HG02870 (cell line): ENCODE measurements around the gene PTBP3.
A peak's percentile ranks its signal among the peaks of the same experiment; 100 is the strongest.
"Not testable (repeated sequence)": the region's sequence is repeated elsewhere in the genome, so short reads cannot be mapped to it uniquely, and the experiment has no call there.

Experiments
- ATAC-seq: cut with Tn5 transposase; IDR thresholded peaks from one replicate; pipeline ENCODE4 v1.9.1; 2021; ENCODE audit warnings: mild to moderate bottlenecking, moderate library complexity; ENCODE audit not compliant: unreplicated experiment

Gene PTBP3

DNA sequence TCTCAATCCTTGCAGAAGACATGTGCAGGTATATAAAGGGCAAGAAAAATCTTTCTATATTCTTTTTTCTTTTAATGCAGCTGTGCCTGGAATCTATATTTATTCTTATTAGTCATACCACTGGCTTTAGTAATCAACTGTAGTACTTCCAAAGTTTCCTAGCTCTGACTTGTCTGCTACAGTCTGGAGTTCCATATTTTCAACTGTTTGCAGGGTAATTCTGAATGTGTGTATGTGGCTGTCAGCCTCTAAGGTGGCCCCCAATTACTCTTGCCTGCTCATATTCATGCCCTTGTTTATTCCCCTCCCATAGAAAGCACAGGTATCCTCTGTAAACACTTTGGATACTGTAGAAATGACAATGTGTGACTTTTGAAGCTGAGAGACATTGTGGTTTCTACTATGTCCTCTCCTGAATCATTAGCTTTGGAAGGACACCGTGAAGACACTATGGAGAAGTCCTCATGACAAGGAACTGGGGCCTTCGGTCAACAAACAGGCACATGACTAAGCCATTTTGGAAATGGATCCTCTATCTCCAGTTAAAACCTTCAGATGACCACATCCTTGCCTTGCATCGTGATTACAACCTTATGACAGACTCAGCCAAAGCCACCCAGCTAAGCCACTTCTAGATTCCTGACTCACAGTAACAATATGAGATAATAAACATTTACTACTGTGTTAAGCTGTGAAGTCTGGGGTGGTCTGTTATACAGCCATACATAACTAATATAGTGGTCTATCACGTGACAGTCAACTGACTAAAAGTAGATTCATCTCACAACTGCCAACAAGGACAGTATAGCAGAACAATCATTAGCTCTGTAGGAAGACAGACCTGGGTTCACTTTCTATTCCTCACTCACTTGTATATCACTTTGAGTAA lies 108.8 kb downstream of the PTBP3 start:
- peak; percentile 66 for ATAC-seq

GRCh38 chr9:112218908-112219307 lies 114.5 kb downstream of the PTBP3 start:
- peak; percentile 90 for ATAC-seq

DNA sequence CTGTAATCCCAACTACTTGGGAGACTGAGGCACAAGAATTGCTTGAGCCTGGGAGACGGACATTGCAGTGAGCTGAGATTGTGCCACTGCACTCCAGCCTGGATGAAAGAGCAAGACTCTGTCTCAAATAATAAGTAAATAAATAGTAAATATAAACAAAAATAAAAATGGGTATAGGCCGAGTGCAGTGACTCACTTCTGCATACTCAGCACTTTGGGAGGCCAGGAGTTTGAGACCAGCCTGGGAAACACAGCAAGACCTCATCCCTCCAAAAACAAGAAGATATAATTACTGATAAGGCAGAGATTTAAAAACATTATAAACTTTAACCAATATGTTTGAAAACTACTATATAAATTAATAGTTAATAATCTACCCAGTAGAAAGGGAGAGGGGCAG lies 120.5 kb downstream of the PTBP3 start:
- no peak for ATAC-seq

DNA sequence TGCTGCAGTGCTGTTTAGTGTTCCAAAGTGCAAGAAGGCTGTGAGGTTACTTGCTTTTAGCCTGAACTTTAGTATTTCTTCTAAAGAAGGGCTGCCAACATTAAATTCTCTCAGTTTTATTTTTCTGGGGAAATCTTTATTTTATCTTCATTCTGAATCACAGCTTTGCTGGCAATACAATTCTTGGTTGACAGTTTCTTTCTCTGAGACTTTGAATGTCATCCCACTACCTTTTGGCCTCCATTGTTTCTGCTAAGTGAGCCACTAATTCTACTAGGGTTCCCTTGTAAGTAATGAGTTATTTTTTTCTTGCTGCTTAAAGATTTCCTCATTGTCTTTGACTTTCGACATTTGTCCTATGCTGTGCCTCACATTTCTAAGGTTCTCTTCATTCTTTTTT lies 126.0 kb downstream of the PTBP3 start:
- ATAC-seq: no peak

- no peak for ATAC-seq
Measured at GRCh38 chr9:112203536-112203935, 129.9 kb downstream of the PTBP3 start.

- ATAC-seq: no peak
Measured at GRCh38 chr9:112200711-112201110, 132.7 kb downstream of the PTBP3 start.

DNA sequence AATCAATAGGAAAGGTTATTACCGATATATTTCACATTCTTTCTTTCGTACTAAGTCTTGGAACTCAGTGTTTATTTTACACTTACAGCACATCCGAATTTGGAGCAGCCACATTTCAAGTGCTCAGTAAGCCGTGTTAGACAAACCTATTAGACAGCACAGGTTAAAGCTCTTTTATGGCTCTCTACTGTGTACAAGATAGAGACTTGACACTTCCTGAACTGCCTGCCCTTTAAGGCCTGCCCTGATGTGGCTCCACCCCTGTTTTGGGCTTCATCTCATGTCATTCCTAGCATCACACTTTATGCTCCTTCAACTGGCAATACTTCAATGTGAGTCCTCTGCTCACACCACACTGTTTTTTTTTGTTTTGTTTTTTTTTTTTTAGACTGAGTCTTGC lies 134.8 kb downstream of the PTBP3 start:
- ATAC-seq: no peak

GRCh38 chr9:112194969-112195431 lies 138.4 kb downstream of the PTBP3 start:
- no peak for ATAC-seq

DNA sequence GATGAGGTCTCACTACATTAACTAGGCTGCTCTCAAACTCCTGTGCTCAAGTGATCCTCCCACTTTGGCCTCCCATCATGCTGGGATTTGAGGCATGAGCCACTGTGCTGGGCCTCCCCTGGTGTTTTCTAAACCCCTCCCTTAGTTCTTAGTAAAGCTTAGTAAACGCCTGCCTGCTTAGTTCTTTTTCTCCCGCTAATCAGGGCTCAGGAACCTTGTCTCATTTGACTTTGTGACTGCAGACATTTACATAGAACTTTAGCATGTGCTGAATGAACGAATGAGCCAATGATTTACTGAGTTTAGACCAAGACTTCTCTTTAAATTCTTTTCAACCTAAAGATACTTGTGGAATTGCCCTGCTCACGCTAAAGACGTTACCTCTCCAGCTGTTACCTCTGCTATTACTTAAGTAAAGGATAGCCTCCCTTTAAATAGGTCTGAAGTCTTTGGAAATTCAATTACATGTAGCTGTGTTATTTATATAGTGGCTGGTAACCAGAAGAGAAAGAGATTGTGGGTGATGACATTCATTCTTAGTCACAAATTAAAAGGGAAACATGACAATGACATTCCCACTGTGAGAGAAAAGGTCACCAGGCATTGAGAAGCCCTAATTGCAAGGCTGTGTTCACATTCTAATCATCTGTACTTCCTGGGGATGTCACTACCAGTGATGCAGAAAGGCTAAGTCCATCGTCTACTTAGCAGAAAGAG lies 139.7 kb downstream of the PTBP3 start:
- no peak for ATAC-seq

DNA sequence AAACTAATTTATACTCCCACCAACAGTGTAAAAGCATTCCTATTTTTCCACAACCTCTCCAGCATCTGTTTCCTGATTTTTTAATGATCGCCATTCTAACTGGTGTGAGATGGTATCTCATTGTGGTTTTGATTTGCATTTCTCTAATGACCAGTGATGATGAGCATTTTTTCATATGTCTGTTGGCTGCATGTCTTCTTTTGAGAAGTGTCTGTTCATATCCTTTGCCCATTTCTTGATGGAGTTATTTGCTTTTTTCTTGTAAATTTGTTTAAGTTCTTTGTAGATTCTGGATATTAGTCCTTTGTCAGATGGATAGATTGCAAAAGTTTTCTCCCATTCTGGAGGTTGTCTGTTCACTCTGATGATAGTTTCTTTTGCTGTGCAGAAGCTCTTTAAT lies 143.1 kb downstream of the PTBP3 start:
- ATAC-seq: not testable (repeated sequence)

DNA sequence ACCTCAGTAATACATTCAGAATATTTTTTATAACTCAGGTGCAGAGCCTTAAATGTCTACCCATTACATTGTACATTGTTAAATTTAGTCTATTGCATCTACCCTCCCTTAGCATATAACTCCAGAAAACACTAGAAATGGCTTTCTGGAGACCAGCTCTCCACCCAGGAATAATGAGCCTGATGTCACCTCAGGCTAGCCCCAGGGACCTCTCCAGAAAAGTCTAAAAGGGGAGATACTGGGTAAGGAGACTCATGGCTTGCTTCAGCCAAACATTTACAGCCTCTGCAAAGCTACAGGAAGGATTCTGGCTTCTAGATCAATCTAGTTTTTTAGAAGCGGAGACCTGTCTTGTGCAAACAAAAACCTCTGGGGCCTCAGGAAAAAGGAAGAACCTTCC lies 144.5 kb downstream of the PTBP3 start:
- no peak for ATAC-seq

- no peak for ATAC-seq
Measured at GRCh38 chr9:112187404-112187803, 146.0 kb downstream of the PTBP3 start.

DNA sequence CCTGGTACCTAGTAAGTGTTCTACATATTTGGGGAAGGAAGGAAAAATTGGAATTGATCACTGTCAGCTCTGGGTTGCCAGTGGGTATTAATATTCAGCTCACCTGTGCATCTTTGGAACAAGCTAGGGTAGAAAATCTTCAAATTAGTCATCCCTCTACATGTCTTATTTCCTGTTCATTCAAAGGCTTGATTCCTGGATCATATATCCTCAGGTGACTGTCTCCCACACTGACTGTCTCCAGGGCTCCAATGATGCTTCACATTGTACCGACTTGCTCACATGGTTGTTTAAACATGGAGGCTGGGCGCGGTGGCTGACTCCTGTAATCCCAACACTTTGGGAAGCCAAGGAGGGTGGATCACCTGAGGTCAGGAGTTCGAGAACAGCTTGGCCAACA lies 146.7 kb downstream of the PTBP3 start:
- ATAC-seq: no peak

GRCh38 chr9:112184946-112185345 lies 148.5 kb downstream of the PTBP3 start:
- no peak for ATAC-seq

DNA sequence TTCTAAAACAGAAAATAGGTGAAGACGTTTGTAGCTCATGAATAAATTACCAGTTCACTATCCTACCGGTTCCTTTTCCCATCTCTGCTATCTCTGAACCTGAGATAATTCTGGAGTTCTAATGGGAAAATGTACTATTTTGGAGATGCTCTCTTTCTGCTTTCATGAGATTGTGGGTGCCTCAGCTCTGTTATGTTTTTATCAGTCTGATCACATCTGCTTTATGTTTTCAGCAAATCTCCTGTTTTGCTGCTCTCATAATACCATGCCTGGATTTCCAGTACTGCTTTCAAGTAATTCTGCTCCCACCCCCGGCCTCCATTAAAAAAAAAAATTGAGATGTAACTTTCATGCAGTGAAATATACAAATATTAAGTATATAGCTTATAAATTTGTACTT lies 149.2 kb downstream of the PTBP3 start:
- ATAC-seq: no peak

GRCh38 chr9:112180387-112180881 lies 153.0 kb downstream of the PTBP3 start:
- ATAC-seq: no peak

DNA sequence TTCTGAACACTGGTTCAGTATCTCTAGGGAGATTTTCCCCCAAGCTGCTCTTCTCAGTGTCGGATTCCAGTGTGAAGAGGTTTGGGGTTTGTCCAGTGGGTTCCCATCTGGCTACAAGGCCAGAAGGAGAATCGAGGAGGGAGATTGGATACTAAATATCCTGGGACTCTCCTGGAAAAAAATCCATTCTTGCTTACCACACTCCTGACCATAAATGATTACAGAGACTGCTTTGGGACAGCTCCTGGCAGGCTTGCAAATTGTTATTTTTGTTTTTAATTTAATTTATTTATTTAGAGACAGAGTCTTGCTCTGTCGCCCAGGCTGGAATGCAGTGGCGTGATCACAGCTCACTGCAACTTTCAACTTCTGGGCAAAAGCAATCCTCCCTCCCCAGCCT lies 153.6 kb downstream of the PTBP3 start:
- no peak for ATAC-seq

DNA sequence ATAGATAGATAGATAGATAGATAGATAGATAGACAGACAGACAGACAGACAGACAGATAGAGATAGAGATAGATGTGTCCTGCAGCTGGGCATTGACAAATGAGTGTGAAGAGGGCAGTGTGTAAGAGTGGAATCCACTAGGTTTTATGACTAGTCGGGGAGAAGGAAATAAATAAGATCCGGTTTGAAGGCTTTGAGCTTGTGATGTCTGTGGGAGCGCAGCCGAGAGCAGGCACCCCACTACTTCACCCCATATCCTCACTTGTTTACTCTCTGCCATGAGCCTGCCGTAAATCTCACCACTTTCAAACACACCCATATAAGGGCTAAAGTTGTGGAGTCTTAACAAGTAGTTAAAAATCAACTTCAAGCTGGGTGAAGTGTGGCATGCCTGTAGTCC lies 156.9 kb downstream of the PTBP3 start:
- ATAC-seq: no peak

DNA sequence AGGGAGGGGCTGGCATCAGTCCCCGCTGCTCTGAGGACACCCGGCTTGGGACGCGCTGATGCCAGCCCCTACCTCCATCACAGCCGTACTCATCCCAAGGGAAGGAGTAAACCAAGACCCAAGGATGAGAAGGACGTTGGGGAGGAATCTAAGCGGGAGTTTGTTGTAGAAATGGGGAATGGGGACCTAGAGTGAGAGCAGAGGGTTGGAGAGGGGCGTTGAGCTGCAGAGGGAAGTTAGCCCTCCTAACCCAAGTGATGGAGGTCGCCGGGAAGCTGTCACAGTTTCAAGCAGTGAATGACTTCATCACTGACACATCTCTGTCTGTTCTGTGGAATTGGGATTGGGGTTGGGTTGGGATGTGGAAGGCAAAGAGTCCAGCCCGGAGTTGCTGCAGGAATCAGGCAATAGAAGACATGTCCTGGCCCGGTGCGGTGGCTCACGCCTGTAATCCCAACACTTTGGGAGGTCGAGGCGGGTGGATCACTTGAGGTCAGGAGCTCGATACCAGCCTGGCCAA lies 157.6 kb downstream of the PTBP3 start:
- no peak for ATAC-seq

DNA sequence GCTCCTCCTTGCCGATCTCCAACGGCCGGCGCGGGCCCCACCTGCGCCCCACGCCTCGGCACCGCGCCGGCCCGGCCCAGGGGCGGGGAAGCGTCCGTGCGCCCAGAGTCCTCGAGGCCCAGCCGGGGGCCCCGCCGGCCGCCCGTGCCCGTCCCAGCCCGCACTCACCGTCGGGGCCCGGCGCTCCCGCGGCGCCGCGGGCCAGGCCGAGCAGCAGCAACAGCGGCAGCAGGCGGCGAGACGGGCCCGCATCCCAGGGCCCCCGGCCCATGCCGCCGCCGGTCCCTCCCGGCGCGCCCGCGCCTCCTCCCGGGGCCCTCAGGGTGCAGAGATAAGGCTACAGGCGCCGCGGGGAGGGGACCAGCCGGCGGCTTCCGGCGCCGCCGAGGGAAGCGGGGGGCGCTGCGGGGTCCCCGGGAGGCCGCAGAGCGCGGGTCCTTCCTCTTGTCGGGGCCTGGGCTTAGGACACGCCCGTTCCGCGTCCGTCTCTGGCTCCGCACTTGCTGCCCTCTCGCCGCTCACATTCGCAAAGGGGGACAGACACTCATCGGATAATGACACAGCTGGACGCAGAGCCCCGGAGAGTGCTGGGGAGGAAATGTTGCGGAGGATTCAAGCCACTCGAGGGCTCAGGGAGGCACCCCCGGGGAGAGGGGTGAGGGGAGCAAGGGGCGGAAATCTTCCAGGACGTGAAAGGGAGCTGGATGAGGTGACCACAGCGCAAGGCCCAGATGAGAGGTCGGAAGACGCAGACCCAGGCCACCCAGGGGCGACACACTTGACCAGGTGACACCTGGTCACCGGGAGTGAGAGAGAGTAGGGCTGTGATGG lies 158.2 kb downstream of the PTBP3 start, which contains the start of gene SUSD1:
SUSD1 (minus strand) TSS at position 333 of the 831 bp plus-strand sequence; CDS start at position 271, 62 bp downstream.
- ATAC-seq: peak; percentile 50
